Effector memory CD8-positive, alpha-beta T cell (primary cell): ENCODE data around the gene ITCH.
"Not testable (repeated sequence)": the region's sequence is repeated elsewhere in the genome, so short reads cannot be mapped to it uniquely, and the experiment has no call there.

Experiments
- ATAC-seq: fragments of 150-1000 bp; cut with Tn5 transposase; replicated peaks from 2 replicates; pipeline ENCODE4 v1.10.0; 2021; ENCODE audit warnings: mild to moderate bottlenecking, moderate library complexity
- DNase-seq, 3 experiments: peaks; one replicate each; pipeline ENCODE4 v3.0.0; 2021
- H3K27ac Mint-ChIP-seq, 2 donors: one replicate each; pipeline ENCODE4 v1.8.0; 2022; ENCODE audit warnings: mild to moderate bottlenecking in 2 of 2, mixed read lengths in 2 of 2, moderate library complexity in 2 of 2
- H3K27me3 Mint-ChIP-seq, 2 donors: one replicate each; pipeline ENCODE4 v1.8.0; 2022; ENCODE audit warnings: mixed read lengths in 2 of 2
- H3K36me3 Mint-ChIP-seq: one replicate; pipeline ENCODE4 v1.8.0; 2022; ENCODE audit warnings: mild to moderate bottlenecking, moderate library complexity, mixed read lengths; ENCODE audit not compliant: insufficient read depth
- H3K4me1 Mint-ChIP-seq, 2 donors: one replicate each; pipeline ENCODE4 v1.8.0; 2022; ENCODE audit warnings: low read depth in 2 of 2, mixed read lengths in 2 of 2
- H3K4me3 Mint-ChIP-seq, 2 donors: one replicate each; pipeline ENCODE4 v1.8.0; 2022; ENCODE audit warnings: mild to moderate bottlenecking in 2 of 2, mixed read lengths in 2 of 2, moderate library complexity in 2 of 2
- H3K9me3 Mint-ChIP-seq, 2 donors: one replicate each; pipeline ENCODE4 v1.8.0; 2022; ENCODE audit warnings: mixed read lengths in 2 of 2
- total RNA-seq, 9 experiments: gene quantifications; one replicate each; lab custom pipeline; 2026; lab: John Stamatoyannopoulos, UW

ITCH gene
- 46.3 to 73.8 (median 58.6) reads per million in 9 experiments for total RNA-seq

DNA sequence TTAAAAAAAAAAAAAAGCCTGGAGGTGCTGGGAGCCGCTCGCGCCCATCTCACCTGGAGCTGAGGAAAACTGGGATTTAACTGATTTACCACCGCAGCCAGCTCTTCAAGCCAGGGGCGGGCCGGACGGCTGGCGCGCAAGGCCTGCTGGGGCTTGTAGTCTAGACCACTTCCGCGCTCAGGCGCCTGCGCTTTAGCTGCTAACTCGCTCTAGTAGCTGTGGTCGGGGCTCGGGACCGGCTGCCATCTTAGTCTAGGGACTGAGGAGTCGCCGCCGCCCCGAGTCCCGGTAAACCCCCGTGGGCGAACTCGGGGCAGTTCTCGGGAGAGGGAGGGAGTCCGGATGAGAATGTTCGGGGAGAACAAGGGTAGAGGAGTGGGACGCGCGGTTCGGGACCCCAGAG lies at the start of gene ITCH:
Gene ITCH (plus strand): TSS at position 212 of the 403 bp plus-strand sequence. CDS start 30,539 bp downstream, outside the sequence.
- ATAC-seq: peak; percentile 98
- no peaks in the 10 kb centered on the region for H3K27me3 Mint-ChIP-seq
- H3K4me1 Mint-ChIP-seq: peaks cover 29 to 43% of the 10 kb centered on the region in 2 donors
- H3K36me3 Mint-ChIP-seq: peaks cover 6% of the 10 kb centered on the region
- peak within 1 kb of the TSS; percentile 87 to 93 for H3K4me3 Mint-ChIP-seq
- peak within 1 kb of the TSS; percentile 96 to 98 for H3K27ac Mint-ChIP-seq
- peak; percentile 85 to 89 (median 86) for DNase-seq
- no peaks in the 10 kb centered on the region for H3K9me3 Mint-ChIP-seq

DNA sequence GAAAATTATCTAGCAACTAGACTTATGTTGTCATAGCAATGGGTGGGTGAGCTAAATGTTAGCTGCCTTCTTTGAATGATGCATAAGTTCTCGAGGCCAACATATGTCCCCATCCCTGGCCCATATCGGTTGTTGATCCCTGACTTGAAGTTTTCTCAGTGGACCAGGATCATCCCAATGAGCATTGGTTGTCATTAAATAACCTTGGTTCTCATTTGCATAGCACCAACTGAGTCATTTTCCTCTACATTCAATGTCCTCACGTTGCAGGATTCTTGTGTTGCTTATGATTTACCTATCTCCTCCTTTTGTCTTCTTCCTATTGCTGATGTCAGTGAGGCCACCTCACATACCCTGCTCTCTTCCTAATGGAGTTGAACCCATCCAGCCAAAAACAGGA lies 47.8 kb upstream of the ITCH start:
- no peak for ATAC-seq
- no peaks in the 10 kb centered on the region for H3K36me3 Mint-ChIP-seq
- DNase-seq: no peak
- H3K27ac Mint-ChIP-seq: no peak overlapping the region
- no peak overlapping the region for H3K4me3 Mint-ChIP-seq
- H3K9me3 Mint-ChIP-seq: no peaks in the 10 kb centered on the region
- peaks cover 6 to 23% of the 10 kb centered on the region in 2 donors for H3K27me3 Mint-ChIP-seq
- H3K4me1 Mint-ChIP-seq: peaks cover 11 to 13% of the 10 kb centered on the region in 2 donors

DNA sequence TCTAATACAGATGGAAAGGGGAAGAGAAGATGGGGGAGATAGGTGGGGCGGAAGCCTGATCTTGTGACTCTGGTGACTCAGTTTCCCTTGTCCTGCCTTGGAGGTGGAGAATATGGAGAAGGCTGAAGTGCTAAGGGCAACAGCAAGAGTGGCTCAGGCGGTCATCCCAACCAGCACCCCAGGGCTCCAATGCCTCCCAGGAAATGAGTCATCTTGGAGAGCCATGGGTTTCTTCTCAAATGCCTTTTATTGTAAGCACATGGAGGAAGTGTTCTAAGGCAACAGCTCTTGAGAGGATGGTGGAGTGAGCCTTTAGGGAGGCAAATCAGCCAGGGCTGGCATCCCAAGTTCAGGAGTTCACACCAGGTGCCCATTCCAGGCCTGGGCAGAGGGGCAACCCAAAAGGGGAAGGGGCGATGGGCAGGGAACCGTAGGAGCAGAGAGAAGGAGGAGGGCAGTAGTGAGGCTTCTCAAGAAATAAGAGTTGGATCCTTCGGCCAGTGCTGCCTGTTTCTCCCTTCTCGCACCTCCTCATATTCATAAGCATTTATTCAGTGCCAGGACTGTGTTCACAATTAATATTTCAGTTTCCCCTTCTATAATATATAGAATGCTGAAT lies 46.8 kb upstream of the ITCH start:
- no peaks in the 10 kb centered on the region for H3K36me3 Mint-ChIP-seq
- no peak overlapping the region for H3K27ac Mint-ChIP-seq
- H3K27me3 Mint-ChIP-seq: peaks cover 6 to 15% of the 10 kb centered on the region in 2 donors
- peaks cover 11 to 13% of the 10 kb centered on the region in 2 donors for H3K4me1 Mint-ChIP-seq
- ATAC-seq (no peak), DNase-seq (no peak)
- no peak overlapping the region for H3K4me3 Mint-ChIP-seq
- H3K9me3 Mint-ChIP-seq: no peaks in the 10 kb centered on the region

DNA sequence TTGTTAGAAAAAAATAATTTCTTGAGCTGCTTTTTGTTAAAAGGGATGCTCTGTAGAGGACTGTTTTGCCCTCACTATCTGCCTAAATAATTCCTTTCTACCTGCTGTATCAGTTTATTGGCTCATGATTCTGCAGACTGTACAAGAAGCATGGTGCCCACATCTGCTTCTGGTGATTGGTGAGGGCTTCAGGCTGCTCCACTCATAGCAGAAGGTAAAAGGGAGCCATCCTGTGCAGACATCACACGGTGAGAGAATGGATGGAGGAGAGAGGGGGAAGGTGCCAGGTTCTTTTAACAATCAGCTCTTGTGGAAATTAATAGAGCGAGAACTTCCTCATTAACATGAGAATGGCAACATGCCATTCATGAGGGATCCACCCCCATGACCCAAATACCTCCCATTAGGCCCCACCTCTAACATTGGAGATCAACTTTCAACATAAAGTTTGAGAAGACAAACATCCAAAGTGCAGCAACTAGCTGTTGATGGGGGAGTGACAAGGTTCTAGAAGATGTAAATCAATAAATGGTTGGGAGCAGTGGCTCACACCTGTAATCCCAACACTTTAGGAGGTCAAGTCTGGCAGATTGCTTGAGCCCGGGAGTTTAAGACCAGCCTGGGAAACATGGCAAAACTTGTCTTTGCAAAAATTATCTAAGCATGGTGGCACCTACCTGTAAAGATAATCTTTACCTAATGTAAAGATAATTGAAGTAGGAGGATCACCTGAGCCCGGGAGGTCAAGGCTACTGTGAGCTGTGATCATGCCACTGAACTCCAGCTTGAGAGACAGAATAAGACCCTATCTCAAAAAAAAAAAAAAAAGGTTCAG lies 44.2 kb upstream of the ITCH start:
- no peaks in the 10 kb centered on the region for H3K27me3 Mint-ChIP-seq
- H3K4me1 Mint-ChIP-seq: peaks cover 0 to 4% of the 10 kb centered on the region in 2 donors
- ATAC-seq: no peak
- no peak for DNase-seq
- H3K27ac Mint-ChIP-seq: no peak overlapping the region
- H3K9me3 Mint-ChIP-seq: no peaks in the 10 kb centered on the region
- no peaks in the 10 kb centered on the region for H3K36me3 Mint-ChIP-seq
- no peak overlapping the region for H3K4me3 Mint-ChIP-seq

DNA sequence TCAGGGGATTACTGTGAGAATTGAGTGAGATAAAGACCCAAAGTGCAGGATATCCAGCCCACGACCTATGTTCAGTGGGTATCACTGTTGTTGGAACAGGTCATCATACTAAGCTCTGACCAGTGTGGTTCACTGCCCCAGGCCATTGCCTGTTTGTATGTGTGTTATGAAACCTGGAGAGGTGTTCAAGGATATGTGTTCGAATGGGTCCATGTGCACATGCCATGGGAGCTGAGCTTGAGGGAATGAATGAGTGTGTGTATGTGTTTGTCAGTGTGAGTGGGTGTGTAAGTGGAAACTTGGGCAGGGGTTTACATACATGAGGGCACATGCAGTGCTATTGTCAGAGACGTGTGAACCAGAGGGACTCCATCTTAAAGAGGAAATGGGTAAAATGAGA lies 42.2 kb upstream of the ITCH start:
- Mint-ChIP-seq H3K36me3 (no peaks in the 10 kb centered on the region), H3K4me3 (no peak overlapping the region), H3K27me3 (peaks cover 0 to 5% of the 10 kb centered on the region in 2 donors), H3K9me3 (no peaks in the 10 kb centered on the region), H3K27ac (no peak overlapping the region), H3K4me1 (peaks cover 9 to 15% of the 10 kb centered on the region in 2 donors)
- DNase-seq: no peak
- ATAC-seq: no peak

DNA sequence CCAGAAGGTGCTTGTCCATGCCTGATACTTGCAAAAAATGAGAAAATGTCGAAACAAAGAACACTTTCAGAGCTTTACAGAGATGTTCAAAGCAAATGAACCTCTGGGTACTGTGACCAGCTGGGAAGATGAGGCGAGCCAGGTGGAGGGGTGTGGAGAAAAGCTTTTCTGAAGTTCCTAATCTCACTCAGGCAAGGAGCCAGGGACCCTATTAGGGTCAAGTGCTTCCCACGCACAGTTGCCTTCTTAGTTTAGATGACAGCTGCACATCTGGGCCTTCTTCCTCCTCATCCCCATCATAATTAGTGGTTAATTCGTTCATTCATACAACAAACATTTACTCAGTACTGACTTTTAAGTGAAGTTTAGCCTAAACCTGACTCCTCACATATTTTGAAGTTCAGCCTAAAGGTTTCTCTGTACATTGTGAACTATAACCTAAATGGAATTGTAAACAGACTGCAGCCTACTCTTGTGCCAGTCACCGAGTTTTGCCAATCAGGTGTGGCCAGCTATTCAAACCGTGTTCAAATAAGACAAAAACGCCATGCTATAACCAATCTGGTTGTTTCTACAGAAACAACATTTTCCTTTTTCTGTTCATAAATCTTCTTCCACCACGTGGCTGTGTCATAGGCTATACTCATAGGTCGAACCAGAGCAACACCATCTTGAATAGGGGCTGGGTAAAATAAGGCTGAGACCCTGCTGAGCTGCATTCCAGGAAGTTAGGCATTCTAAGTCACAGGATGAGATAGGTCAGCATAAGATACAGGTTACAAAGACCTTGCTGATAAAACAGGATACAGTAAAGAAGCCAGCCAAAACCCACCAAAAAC lies 40.6 kb upstream of the ITCH start:
- no peak for ATAC-seq
- H3K4me1 Mint-ChIP-seq: peaks cover 9 to 15% of the 10 kb centered on the region in 2 donors

DNA sequence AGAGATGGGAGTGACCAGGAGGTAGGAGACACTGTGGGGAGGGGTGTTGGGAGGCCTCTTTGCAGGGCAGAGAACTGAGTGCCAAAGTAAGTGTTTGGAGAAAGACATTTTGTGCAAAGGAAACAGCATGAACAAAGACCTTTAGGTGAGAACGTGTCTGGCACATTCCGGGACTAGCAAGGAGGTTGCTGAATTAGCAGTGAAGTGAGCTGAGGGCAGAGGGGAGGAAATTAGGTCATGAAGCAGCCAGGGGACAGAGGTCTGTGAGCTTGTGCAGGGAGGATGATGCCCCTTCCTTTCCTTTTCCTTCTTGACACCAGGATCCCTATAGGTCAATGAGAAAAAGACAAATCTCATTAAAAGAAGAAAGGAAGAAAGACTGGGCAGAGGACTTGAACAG lies 38.5 kb upstream of the ITCH start:
- no peaks in the 10 kb centered on the region for H3K36me3 Mint-ChIP-seq
- DNase-seq (peak; percentile 17 to 35 (median 18)), ATAC-seq (peak; percentile 95)
- peaks cover 9 to 11% of the 10 kb centered on the region in 2 donors for H3K4me1 Mint-ChIP-seq
- no peaks in the 10 kb centered on the region for H3K9me3 Mint-ChIP-seq
- H3K4me3 Mint-ChIP-seq: peak overlapping the region; percentile 27 to 30
- H3K27me3 Mint-ChIP-seq: peaks cover 0 to 7% of the 10 kb centered on the region in 2 donors
- H3K27ac Mint-ChIP-seq: peak overlapping the region; percentile 53 to 80

More for the DNA sequence above, 40.6 kb upstream of the ITCH start:
- Mint-ChIP-seq H3K27me3 (peaks cover 0 to 7% of the 10 kb centered on the region in 2 donors), H3K36me3 (no peaks in the 10 kb centered on the region), H3K4me3 (no peak overlapping the region), H3K27ac (no peak overlapping the region), H3K9me3 (no peaks in the 10 kb centered on the region)
- no peak for DNase-seq

DNA sequence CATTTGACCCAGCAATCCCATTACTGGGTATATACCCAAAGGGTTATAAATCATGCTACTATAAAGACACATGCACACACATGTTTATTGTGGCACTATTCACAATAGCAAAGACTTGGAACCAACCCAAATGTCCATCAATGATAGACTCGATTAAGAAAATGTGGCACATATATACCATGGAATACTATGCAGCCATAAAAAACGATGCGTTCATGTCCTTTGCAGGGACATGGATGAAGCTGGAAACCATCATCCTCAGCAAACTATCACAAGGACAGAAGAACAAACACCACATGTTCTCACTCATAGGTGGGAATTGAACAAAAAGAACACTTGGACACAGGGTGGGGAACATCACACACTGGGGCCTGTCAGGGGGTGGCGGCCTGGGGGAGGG lies 34.9 kb upstream of the ITCH start:
- ATAC-seq, H3K9me3 Mint-ChIP-seq, DNase-seq, H3K27me3 Mint-ChIP-seq, H3K36me3 Mint-ChIP-seq, H3K4me3 Mint-ChIP-seq, H3K27ac Mint-ChIP-seq: not testable (repeated sequence)
- H3K4me1 Mint-ChIP-seq: peaks cover 9 to 11% of the 10 kb centered on the region in 2 donors

DNA sequence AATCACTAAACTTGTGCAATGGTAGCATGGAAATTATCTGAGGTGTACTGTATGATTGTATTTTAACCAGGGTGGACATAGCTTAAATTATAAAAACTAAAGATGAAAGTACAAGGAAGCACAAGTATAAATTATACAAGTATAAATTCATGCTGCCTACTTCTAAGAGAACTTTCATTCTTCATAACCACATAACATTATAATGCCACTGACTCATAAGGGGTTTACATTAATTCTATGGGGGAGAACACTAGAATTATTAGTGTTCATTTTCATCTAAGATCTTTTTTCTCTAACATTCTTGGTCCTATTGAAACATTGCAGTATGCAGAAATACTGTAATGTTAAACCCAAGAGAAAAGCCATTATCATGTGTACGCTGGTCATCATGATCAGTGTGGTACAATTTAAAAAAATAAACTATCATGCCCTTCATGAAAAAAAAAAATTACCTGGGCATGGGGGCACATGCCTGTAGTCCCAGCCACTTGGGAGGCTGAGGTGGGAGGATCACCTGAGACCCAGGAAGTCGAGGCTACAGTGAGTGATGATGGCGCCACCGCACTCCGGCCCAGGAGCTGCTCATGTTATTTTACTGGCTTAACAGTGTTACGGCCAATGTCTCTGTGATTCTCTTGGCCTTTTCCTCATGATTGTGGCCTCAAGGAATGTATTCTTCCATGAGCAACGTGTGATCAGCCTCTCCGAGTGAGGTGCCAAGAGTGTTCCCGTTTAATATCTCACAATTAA lies 34.0 kb upstream of the ITCH start:
- no peaks in the 10 kb centered on the region for H3K9me3 Mint-ChIP-seq
- DNase-seq (no peak), ATAC-seq (no peak)
- H3K36me3 Mint-ChIP-seq: no peaks in the 10 kb centered on the region
- H3K4me1 Mint-ChIP-seq: peaks cover 9 to 11% of the 10 kb centered on the region in 2 donors
- H3K27ac Mint-ChIP-seq: no peak overlapping the region
- H3K4me3 Mint-ChIP-seq: no peak overlapping the region
- H3K27me3 Mint-ChIP-seq: peaks cover 0 to 7% of the 10 kb centered on the region in 2 donors

DNA sequence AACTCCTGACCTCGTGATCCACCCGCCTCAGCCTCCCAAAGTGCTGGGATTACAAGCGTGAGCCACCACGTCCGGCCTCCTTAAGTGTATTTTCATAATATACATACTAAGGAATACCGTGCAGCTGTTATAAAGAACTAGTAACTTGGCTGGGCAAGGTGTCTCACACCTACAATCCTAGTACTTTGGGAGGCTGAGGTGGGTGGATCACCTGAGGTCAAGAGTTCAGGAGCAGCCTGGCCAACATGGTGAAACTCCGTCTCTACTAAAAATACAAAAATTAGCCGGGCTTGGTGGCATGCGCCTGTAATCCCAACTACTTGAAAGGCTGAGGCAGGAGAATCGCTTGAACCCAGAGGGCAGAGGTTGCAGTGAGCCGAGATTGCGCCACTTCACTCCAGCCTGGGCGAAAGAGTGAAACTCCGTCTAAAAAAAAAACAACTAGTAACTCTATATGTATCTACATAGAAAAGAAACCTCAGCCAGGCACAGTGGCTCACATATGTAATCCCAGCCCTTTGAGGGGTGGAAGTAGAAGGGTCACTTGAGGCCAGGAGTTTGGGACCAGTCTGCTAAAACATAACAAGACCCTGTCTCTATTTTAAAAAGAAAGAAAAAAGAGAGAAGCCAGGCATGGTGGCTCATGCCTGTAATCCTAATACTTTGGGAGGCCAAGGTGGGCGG lies 32.1 kb upstream of the ITCH start:
- not testable (repeated sequence) for DNase-seq, H3K27ac Mint-ChIP-seq, ATAC-seq, H3K9me3 Mint-ChIP-seq, H3K36me3 Mint-ChIP-seq, H3K27me3 Mint-ChIP-seq, H3K4me3 Mint-ChIP-seq
- H3K4me1 Mint-ChIP-seq: peaks cover 9 to 15% of the 10 kb centered on the region in 2 donors

DNA sequence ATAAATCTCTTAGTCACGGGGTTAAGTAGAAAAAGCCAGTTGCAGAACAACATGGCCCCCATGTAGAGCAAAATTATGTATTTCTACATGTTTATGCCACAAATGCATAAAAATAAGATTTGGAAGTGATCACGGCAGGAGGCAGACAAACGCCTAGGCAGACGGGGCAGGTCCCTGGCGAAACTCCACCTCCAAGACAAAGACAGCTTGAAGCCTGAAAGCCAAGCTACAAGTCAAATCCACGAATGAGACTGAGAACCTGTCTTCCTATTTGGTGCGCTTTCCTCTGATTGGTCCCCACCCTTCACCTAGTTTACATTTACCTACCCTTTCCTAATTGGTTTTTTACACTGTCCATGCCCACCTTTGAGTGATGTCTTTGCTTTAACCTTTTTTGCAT lies 31.2 kb upstream of the ITCH start:
- Mint-ChIP-seq H3K27me3 (no peaks in the 10 kb centered on the region), H3K4me3 (no peak overlapping the region), H3K4me1 (peaks cover 12 to 20% of the 10 kb centered on the region in 2 donors), H3K27ac (peak overlapping the region in 1 of 2 donors; percentile 33), H3K9me3 (no peaks in the 10 kb centered on the region), H3K36me3 (no peaks in the 10 kb centered on the region)
- ATAC-seq (no peak), DNase-seq (no peak)

DNA sequence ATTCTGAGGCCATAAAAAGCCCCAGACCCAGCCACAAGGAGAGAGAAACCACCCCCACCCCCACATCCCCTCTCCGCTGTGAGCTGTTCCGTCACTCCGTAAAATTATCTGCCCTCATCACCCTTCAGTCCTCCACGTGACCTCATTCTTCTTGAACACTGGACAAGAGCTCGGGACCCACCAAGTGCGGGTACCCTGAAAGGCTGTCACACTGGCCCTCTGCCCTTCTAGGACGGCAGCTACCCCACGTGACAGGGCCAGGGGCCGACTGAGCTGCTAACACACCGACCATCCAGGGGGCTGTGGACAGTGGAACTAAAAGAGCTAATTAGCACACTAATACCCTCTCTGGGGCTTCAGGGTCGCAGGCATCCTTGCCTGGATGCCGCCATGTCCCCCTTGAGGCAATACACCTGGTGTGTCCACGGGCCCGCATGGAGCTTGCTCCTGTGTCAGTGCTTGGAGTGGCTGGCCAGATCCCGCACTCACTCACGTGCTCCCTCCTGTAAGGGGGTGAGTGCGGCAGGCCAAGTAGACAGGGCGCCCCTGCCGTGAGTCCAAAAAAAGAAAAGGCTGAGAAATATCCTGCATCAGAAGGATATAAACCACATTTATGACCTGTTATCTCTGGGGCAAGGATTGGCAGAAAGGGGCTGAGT lies 30.7 kb upstream of the ITCH start:
- Mint-ChIP-seq H3K4me1 (peaks cover 13 to 24% of the 10 kb centered on the region in 2 donors), H3K36me3 (no peaks in the 10 kb centered on the region), H3K27ac (peak overlapping the region in 1 of 2 donors; percentile 33), H3K27me3 (no peaks in the 10 kb centered on the region), H3K9me3 (no peaks in the 10 kb centered on the region), H3K4me3 (no peak overlapping the region)
- DNase-seq: no peak
- no peak for ATAC-seq
